Neutrophil (primary cell): ENCODE data around the gene ASB15.

Source experiments
- H3K27ac ChIP-seq: fragments of 200-600 bp; sonication (generic); 2 replicates; pipeline ENCODE4 v1.5.1; 2016; ENCODE audit warnings: mild to moderate bottlenecking, moderate library complexity
- H3K27me3 ChIP-seq: fragments of 200-600 bp; sonication (generic); 2 replicates; pipeline ENCODE4 v1.6.0; 2016; ENCODE audit warnings: mild to moderate bottlenecking
- H3K36me3 ChIP-seq: fragments of 200-600 bp; sonication (generic); 2 replicates; pipeline ENCODE4 v1.5.1; 2017
- H3K4me1 ChIP-seq, 2 experiments: fragments of 200-600 bp in 1 of 2; sonication (generic) in 1 of 2; 1 replicate in 1 of 2; 2 replicates in 1 of 2; pipeline versions ENCODE4 v1.5.1 to v1.6.1; 2013 to 2016; ENCODE audit warnings: low read depth in 1 of 2, low read length in 1 of 2, mild to moderate bottlenecking in 1 of 2, moderate library complexity in 1 of 2; ENCODE audit not compliant: control insufficient read depth in 1 of 2, insufficient read depth in 1 of 2
- H3K4me3 ChIP-seq, 2 experiments: fragments of 200-600 bp in 1 of 2; sonication (generic) in 1 of 2; 1 replicate in 1 of 2; 2 replicates in 1 of 2; pipeline ENCODE4 v1.5.1; 2013 to 2016; ENCODE audit warnings: low read depth in 1 of 2, low read length in 1 of 2, mild to moderate bottlenecking in 1 of 2, moderate library complexity in 1 of 2
- H3K9me3 ChIP-seq: fragments of 200-600 bp; sonication (generic); 2 replicates; pipeline ENCODE4 v1.5.1; 2016
- CTCF ChIP-seq: fragments of 200-600 bp; sonication (generic); IDR thresholded peaks from 2 replicates; pipeline ENCODE4 v1.5.1; 2016; ENCODE audit warnings: antibody characterized with exemption

The ASB15 gene

GRCh38 chr7:123608991-123609882 lies 7.6 kb downstream of the ASB15 start:
- H3K27ac ChIP-seq: no peak overlapping the region
- H3K9me3 ChIP-seq: no peaks in the 10 kb centered on the region
- H3K36me3 ChIP-seq: no peaks in the 10 kb centered on the region
- no peaks in the 10 kb centered on the region for H3K4me1 ChIP-seq
- TF ChIP-seq CTCF: no peak
- no peak overlapping the region for H3K4me3 ChIP-seq
- H3K27me3 ChIP-seq: peaks cover 4% of the 10 kb centered on the region

- Histone ChIP-seq H3K9me3 (no peaks in the 10 kb centered on the region), H3K4me1 (no peaks in the 10 kb centered on the region), H3K27me3 (peaks cover 4% of the 10 kb centered on the region), H3K4me3 (no peak overlapping the region), H3K27ac (no peak overlapping the region), H3K36me3 (no peaks in the 10 kb centered on the region)
- no peak for TF ChIP-seq CTCF
Observed at GRCh38 chr7:123609883-123610239, 8.2 kb downstream of the ASB15 start.

- Histone ChIP-seq H3K27ac (no peak overlapping the region), H3K4me1 (no peaks in the 10 kb centered on the region), H3K9me3 (no peaks in the 10 kb centered on the region), H3K27me3 (peaks cover 4% of the 10 kb centered on the region), H3K36me3 (no peaks in the 10 kb centered on the region), H3K4me3 (no peak overlapping the region)
- no peak for TF ChIP-seq CTCF
Observed at GRCh38 chr7:123612024-123612423, 10.4 kb downstream of the ASB15 start.

- no peak for TF ChIP-seq CTCF
- Histone ChIP-seq H3K27ac (no peak overlapping the region), H3K4me1 (no peaks in the 10 kb centered on the region), H3K27me3 (peaks cover 4% of the 10 kb centered on the region), H3K4me3 (no peak overlapping the region), H3K9me3 (no peaks in the 10 kb centered on the region), H3K36me3 (no peaks in the 10 kb centered on the region)
Observed at GRCh38 chr7:123615344-123615743, 13.7 kb downstream of the ASB15 start.

GRCh38 chr7:123616223-123616622 lies 14.6 kb downstream of the ASB15 start:
- TF ChIP-seq CTCF: no peak
- Histone ChIP-seq H3K27me3 (peaks cover 4% of the 10 kb centered on the region), H3K27ac (no peak overlapping the region), H3K36me3 (no peaks in the 10 kb centered on the region), H3K4me3 (no peak overlapping the region), H3K4me1 (no peaks in the 10 kb centered on the region), H3K9me3 (no peaks in the 10 kb centered on the region)
